Activated naive CD4-positive, alpha-beta T cell treated with anti-CD3 and anti-CD28 coated beads for 36 hours (primary cell): ENCODE data around the gene PARP8. TPM values are rescaled to one million over a fixed set of nuclear protein-coding genes. Genes with fewer than 3 reads are reported as not detected.
"Not testable (repeated sequence)": the region's sequence is repeated elsewhere in the genome, so short reads cannot be mapped to it uniquely, and the experiment has no call there.

ENCODE experiments used
- CTCF ChIA-PET: fragments of 350-600 bp; sonication (Branson Sonifier 250); formaldehyde crosslinking; loops from one replicate; lab custom pipeline; 2021; ENCODE audit warnings: antibody characterized with exemption; lab: Charles Lee
- DNase-seq: peaks from one replicate; pipeline ENCODE4 v3.0.0-alpha.2; 2020
- H3K27ac Mint-ChIP-seq: one replicate; pipeline ENCODE4 v1.8.0; 2021; ENCODE audit warnings: mild to moderate bottlenecking, mixed read lengths
- H3K27me3 Mint-ChIP-seq: one replicate; pipeline ENCODE4 v1.8.0; 2021; ENCODE audit warnings: low read depth, mixed read lengths
- H3K36me3 Mint-ChIP-seq: one replicate; pipeline ENCODE4 v1.8.0; 2021; ENCODE audit warnings: low read depth, mixed read lengths
- H3K4me1 Mint-ChIP-seq: one replicate; pipeline ENCODE4 v1.8.0; 2021; ENCODE audit warnings: low read depth, mixed read lengths
- H3K4me3 Mint-ChIP-seq: one replicate; pipeline ENCODE4 v1.8.0; 2021; ENCODE audit warnings: mild to moderate bottlenecking, moderate library complexity, mixed read lengths
- H3K9me3 Mint-ChIP-seq: one replicate; pipeline ENCODE4 v1.8.0; 2021; ENCODE audit warnings: mixed read lengths
- intact Hi-C: fragments of 100-400 bp; cut with micrococcal nuclease; formaldehyde crosslinking; loops from one replicate; pipeline ENCODE4 v1.15.1; 2023
- total RNA-seq, 2 experiments: library from RNA; stranded (reverse); gene quantifications; one replicate each; pipeline ENCODE4 v1.2.3, GENCODE V29; 2021

PARP8 gene
- total RNA-seq, 2 experiments from 2014 or later: 20.1 to 22.0 TPM

- Mint-ChIP-seq H3K36me3 (peaks cover 14% of the 10 kb centered on the region), H3K4me3 (no peak overlapping the region), H3K9me3 (peaks cover 6% of the 10 kb centered on the region), H3K27me3 (no peaks in the 10 kb centered on the region), H3K4me1 (peaks cover 38% of the 10 kb centered on the region), H3K27ac (no peak overlapping the region)
- intact Hi-C loops: no loop called here
- CTCF ChIA-PET: interaction anchor here (0.6 kb wide), 1 partner anchor 57 kb away, joined by 3 read pairs; no protein-coding TSS in a partner anchor
- DNase-seq: no peak
Measured at GRCh38 chr5:50691399-50692016, 25.1 kb downstream of the PARP8 start.

- no peak overlapping the region for H3K27ac Mint-ChIP-seq
Measured at GRCh38 chr5:50694027-50694590, 27.7 kb downstream of the PARP8 start.

GRCh38 chr5:50694626-50695025 lies 28.2 kb downstream of the PARP8 start:
- H3K9me3 Mint-ChIP-seq, DNase-seq, H3K36me3 Mint-ChIP-seq, H3K27me3 Mint-ChIP-seq, H3K4me3 Mint-ChIP-seq, H3K27ac Mint-ChIP-seq, CTCF ChIA-PET: not testable (repeated sequence)
- H3K4me1 Mint-ChIP-seq: peaks cover 48% of the 10 kb centered on the region
- intact Hi-C loops: loop anchor here (2.0 kb wide), 1 partner anchor 50 kb away; no protein-coding TSS in a partner anchor

More at GRCh38 chr5:50694027-50694590, 27.7 kb downstream of the PARP8 start:
- Mint-ChIP-seq H3K36me3 (no peaks in the 10 kb centered on the region), H3K4me1 (peaks cover 43% of the 10 kb centered on the region), H3K27me3 (no peaks in the 10 kb centered on the region), H3K4me3 (no peak overlapping the region), H3K9me3 (no peaks in the 10 kb centered on the region)
- intact Hi-C loops: loop anchor here (2.0 kb wide), 1 partner anchor 51 kb away; no protein-coding TSS in a partner anchor
- no peak for DNase-seq
- CTCF ChIA-PET: no interaction called here

- no peak overlapping the region for H3K27ac Mint-ChIP-seq
- no peaks in the 10 kb centered on the region for H3K27me3 Mint-ChIP-seq
- CTCF ChIA-PET: no interaction called here
- intact Hi-C loops: no loop called here
- DNase-seq: no peak
- no peaks in the 10 kb centered on the region for H3K9me3 Mint-ChIP-seq
- H3K4me3 Mint-ChIP-seq: no peak overlapping the region
- no peaks in the 10 kb centered on the region for H3K36me3 Mint-ChIP-seq
- peaks cover 68% of the 10 kb centered on the region for H3K4me1 Mint-ChIP-seq
Measured at GRCh38 chr5:50697739-50698138, 31.3 kb downstream of the PARP8 start.

- H3K4me1 Mint-ChIP-seq: peaks cover 72% of the 10 kb centered on the region
- H3K36me3 Mint-ChIP-seq: no peaks in the 10 kb centered on the region
- intact Hi-C loops: loop anchor here (1.0 kb wide), 1 partner anchor 12 kb away; no protein-coding TSS in a partner anchor
- CTCF ChIA-PET: no interaction called here
- no peak overlapping the region for H3K4me3 Mint-ChIP-seq
- H3K27me3 Mint-ChIP-seq: no peaks in the 10 kb centered on the region
- no peaks in the 10 kb centered on the region for H3K9me3 Mint-ChIP-seq
- peak overlapping the region; percentile 71 for H3K27ac Mint-ChIP-seq
- DNase-seq: peak; percentile 37
Measured at GRCh38 chr5:50699737-50700136, 33.3 kb downstream of the PARP8 start.

- Mint-ChIP-seq H3K9me3 (no peaks in the 10 kb centered on the region), H3K4me3 (no peak overlapping the region), H3K27ac (no peak overlapping the region), H3K4me1 (peaks cover 70% of the 10 kb centered on the region), H3K36me3 (no peaks in the 10 kb centered on the region), H3K27me3 (no peaks in the 10 kb centered on the region)
- CTCF ChIA-PET: interaction anchor here (0.6 kb wide), 1 partner anchor 41 kb away, joined by 3 read pairs; no protein-coding TSS in a partner anchor
- intact Hi-C loops: loop anchor here (1.0 kb wide), 1 partner anchor 11 kb away; no protein-coding TSS in a partner anchor
- DNase-seq: no peak
Measured at GRCh38 chr5:50700706-50701105, 34.3 kb downstream of the PARP8 start.

GRCh38 chr5:50702615-50703366 lies 36.4 kb downstream of the PARP8 start:
- CTCF ChIA-PET: interaction anchor here (0.6 kb wide), 1 partner anchor 31 kb away, joined by 4 read pairs; no protein-coding TSS in a partner anchor
- Mint-ChIP-seq H3K4me3 (peak overlapping the region; percentile 67), H3K27me3 (no peaks in the 10 kb centered on the region), H3K4me1 (peaks cover 76% of the 10 kb centered on the region), H3K27ac (peak overlapping the region; percentile 90), H3K36me3 (no peaks in the 10 kb centered on the region), H3K9me3 (no peaks in the 10 kb centered on the region)
- intact Hi-C loops: no loop called here
- no peak for DNase-seq

GRCh38 chr5:50703367-50703666 lies 36.9 kb downstream of the PARP8 start:
- no peak overlapping the region for H3K27ac Mint-ChIP-seq
- no peak overlapping the region for H3K4me3 Mint-ChIP-seq
- no peaks in the 10 kb centered on the region for H3K27me3 Mint-ChIP-seq
- H3K9me3 Mint-ChIP-seq: no peaks in the 10 kb centered on the region
- intact Hi-C loops: no loop called here
- DNase-seq: no peak
- CTCF ChIA-PET: interaction anchor here (0.6 kb wide), 1 partner anchor 32 kb away, joined by 4 read pairs; no protein-coding TSS in a partner anchor
- H3K4me1 Mint-ChIP-seq: peaks cover 76% of the 10 kb centered on the region
- H3K36me3 Mint-ChIP-seq: no peaks in the 10 kb centered on the region

- Mint-ChIP-seq H3K4me3 (no peak overlapping the region), H3K9me3 (no peaks in the 10 kb centered on the region), H3K36me3 (no peaks in the 10 kb centered on the region), H3K4me1 (peaks cover 78% of the 10 kb centered on the region), H3K27me3 (no peaks in the 10 kb centered on the region), H3K27ac (no peak overlapping the region)
- no peak for DNase-seq
- intact Hi-C loops: no loop called here
- CTCF ChIA-PET: interaction anchor here (0.6 kb wide), 1 partner anchor 49 kb away, joined by 3 read pairs; no protein-coding TSS in a partner anchor
Measured at GRCh38 chr5:50704730-50705129, 38.3 kb downstream of the PARP8 start.

- intact Hi-C loops: no loop called here
- Mint-ChIP-seq H3K9me3 (no peaks in the 10 kb centered on the region), H3K4me1 (peaks cover 72% of the 10 kb centered on the region), H3K36me3 (no peaks in the 10 kb centered on the region), H3K4me3 (no peak overlapping the region), H3K27ac (peak overlapping the region; percentile 74), H3K27me3 (no peaks in the 10 kb centered on the region)
- DNase-seq: no peak
- CTCF ChIA-PET: no interaction called here
Measured at GRCh38 chr5:50709471-50709870, 43.0 kb downstream of the PARP8 start.

GRCh38 chr5:50710838-50711237 lies 44.4 kb downstream of the PARP8 start:
- intact Hi-C loops: loop anchor here (1.0 to 2.0 kb wide), 5 partner anchors 9 to 43 kb away; no protein-coding TSS in a partner anchor
- no peaks in the 10 kb centered on the region for H3K36me3 Mint-ChIP-seq
- H3K4me3 Mint-ChIP-seq: peak overlapping the region; percentile 71
- CTCF ChIA-PET: interaction anchor here (1.1 to 1.8 kb wide), 4 partner anchors 16 to 32 kb away, joined by 3 to 4 read pairs (median 4); no protein-coding TSS in a partner anchor
- H3K4me1 Mint-ChIP-seq: peaks cover 77% of the 10 kb centered on the region
- H3K9me3 Mint-ChIP-seq: no peaks in the 10 kb centered on the region
- H3K27me3 Mint-ChIP-seq: no peaks in the 10 kb centered on the region
- peak overlapping the region; percentile 88 for H3K27ac Mint-ChIP-seq
- no peak for DNase-seq

- CTCF ChIA-PET: interaction anchor here (1.1 to 1.8 kb wide), 4 partner anchors 15 to 32 kb away, joined by 3 to 4 read pairs (median 4); no protein-coding TSS in a partner anchor
- H3K9me3 Mint-ChIP-seq: no peaks in the 10 kb centered on the region
- no peaks in the 10 kb centered on the region for H3K36me3 Mint-ChIP-seq
- peak; percentile 76 for DNase-seq
- H3K4me3 Mint-ChIP-seq: peak overlapping the region; percentile 71
- peaks cover 79% of the 10 kb centered on the region for H3K4me1 Mint-ChIP-seq
- peak overlapping the region; percentile 88 for H3K27ac Mint-ChIP-seq
- H3K27me3 Mint-ChIP-seq: no peaks in the 10 kb centered on the region
- intact Hi-C loops: loop anchor here (1.0 to 2.0 kb wide), 5 partner anchors 9 to 43 kb away; no protein-coding TSS in a partner anchor
Measured at GRCh38 chr5:50711280-50711679, 44.8 kb downstream of the PARP8 start.
